HepG2 (cell line): ENCODE measurements around the gene MYADML2. TPM values are rescaled to one million over a fixed set of nuclear protein-coding genes. Genes with fewer than 3 reads are reported as not detected.

Experiments used
- ATAC-seq: fragments of 200-7000 bp; cut with Tn5 transposase; 3 replicates; pipeline ENCODE4 v1.9.1; 2020; ENCODE audit warnings: mild to moderate bottlenecking, moderate library complexity
- BruUV-seq: library from RNA; stranded (reverse); fragments of 400-500 nt; replicated peaks from 2 replicates; lab custom pipeline; 2021; lab: Mats Ljungman, UMichigan
- CTCF ChIA-PET: fragments of 300-600 bp; formaldehyde crosslinking; extraction: SDS; loops from one replicate; lab custom pipeline; 2021; ENCODE audit warnings: low total read pairs, inconsistent platforms, low intra/inter-chr PET ratio; lab: Yijun Ruan, JAX
- POLR2A ChIA-PET: fragments of 350-600 bp; sonication (Branson Sonifier 250); formaldehyde crosslinking; loops from one replicate; lab custom pipeline; 2020; ENCODE audit warnings: antibody characterized with exemption, inconsistent platforms; lab: Yijun Ruan, JAX
- DNase-seq: peaks from one replicate; pipeline ENCODE4 v3.0.0-alpha.2; 2015; ENCODE audit warnings: low spot score
- FAIRE-seq: peaks from 3 replicates; lab custom pipeline; 2011; peaks lifted over from hg19 to GRCh38; lab: Jason Lieb, UNC
- H2AFZ ChIP-seq: one replicate; pipeline ENCODE4 v1.6.1; 2011; ENCODE audit warnings: low read length, inconsistent platforms
- H3K27ac ChIP-seq: fragments of 300-600 bp; 3 replicates; pipeline ENCODE4 v1.8.0; 2011; ENCODE audit warnings: mixed run types, mild to moderate bottlenecking, mixed read lengths, low read length, inconsistent platforms; ENCODE audit not compliant: insufficient read depth; ENCODE audit errors: extremely low read length
- H3K27me3 ChIP-seq, 2 experiments: fragments of 200-600 bp in 1 of 2; 2 replicates in 1 of 2; 3 replicates in 1 of 2; pipeline versions ENCODE4 v1.6.0 to v1.8.0; 2011; ENCODE audit warnings: low read length in 2 of 2, mild to moderate bottlenecking in 2 of 2, moderate library complexity in 2 of 2, inconsistent platforms in 1 of 2; ENCODE audit not compliant: insufficient read depth in 2 of 2, control insufficient read depth in 1 of 2
- H3K36me3 ChIP-seq, 2 experiments: fragments of 200-600 bp in 1 of 2; replicated peaks in 1 of 2; 2 replicates in 1 of 2; 3 replicates in 1 of 2; pipeline versions ENCODE4 v1.5.1 to v1.8.0; 2011; ENCODE audit warnings: low read length in 2 of 2, inconsistent platforms in 1 of 2; ENCODE audit not compliant: insufficient read depth in 2 of 2, control insufficient read depth in 1 of 2
- H3K4me1 ChIP-seq: 2 replicates; pipeline ENCODE4 v1.5.1; 2012; ENCODE audit warnings: low read length, inconsistent platforms; ENCODE audit not compliant: insufficient read depth
- H3K4me2 ChIP-seq: 2 replicates; pipeline ENCODE4 v1.6.0; 2011; ENCODE audit warnings: low read depth, low read length, inconsistent platforms
- H3K4me3 ChIP-seq, 3 experiments: fragments of 200-600 bp in 1 of 3; sonication (generic), shearing (Covaris generic) in 1 of 3; replicated peaks in 1 of 3; 2 replicates each; pipeline ENCODE4 v1.5.1; 2011 to 2016; ENCODE audit warnings: low read length in 3 of 3, inconsistent platforms in 2 of 3, low read depth in 2 of 3, mild to moderate bottlenecking in 2 of 3, control low read depth in 1 of 3, mixed read lengths in 1 of 3; ENCODE audit not compliant: insufficient read depth in 1 of 3
- H3K79me2 ChIP-seq: one replicate; pipeline ENCODE4 v1.6.1; 2011; ENCODE audit warnings: low read length, inconsistent platforms; ENCODE audit not compliant: insufficient read depth
- H3K9ac ChIP-seq: 2 replicates; pipeline ENCODE4 v1.6.0; 2011; ENCODE audit warnings: mild to moderate bottlenecking, low read depth, low read length, inconsistent platforms; ENCODE audit not compliant: insufficient read depth
- H3K9me3 ChIP-seq: 2 replicates; pipeline ENCODE4 v1.5.1; 2012; ENCODE audit warnings: mild to moderate bottlenecking, low read length
- H4K20me1 ChIP-seq: 2 replicates; pipeline ENCODE4 v1.6.0; 2011; ENCODE audit warnings: inconsistent platforms, mild to moderate bottlenecking, low read length, moderate library complexity; ENCODE audit not compliant: insufficient read depth
- EED ChIP-seq: sonication (generic); formaldehyde crosslinking; IDR thresholded peaks from 2 replicates; pipeline ENCODE4 v1.5.0; 2020; ENCODE audit warnings: mild to moderate bottlenecking, missing genetic modification reagents
- GABPB1 ChIP-seq: IDR thresholded peaks from 2 replicates; pipeline ENCODE4 v1.6.1; 2016; ENCODE audit warnings: mild to moderate bottlenecking, missing genetic modification reagents, moderate library complexity, missing compliant biosample characterization
- HBP1 ChIP-seq: IDR thresholded peaks from 2 replicates; pipeline ENCODE4 v1.6.1; 2016; ENCODE audit warnings: low read depth, control low read depth
- PAWR ChIP-seq: sonication (generic); formaldehyde crosslinking; IDR thresholded peaks from 2 replicates; pipeline ENCODE4 v1.4.0; 2020; ENCODE audit warnings: missing genetic modification reagents, mild to moderate bottlenecking, borderline replicate concordance
- STAG1 ChIP-seq: sonication (generic); formaldehyde crosslinking; IDR thresholded peaks from 2 replicates; pipeline ENCODE4 v1.4.0; 2020; ENCODE audit warnings: missing genetic modification reagents
- TBX2 ChIP-seq: sonication (generic); formaldehyde crosslinking; IDR thresholded peaks from 2 replicates; pipeline ENCODE4 v1.5.0; 2020; ENCODE audit warnings: missing genetic modification reagents, mild to moderate bottlenecking, borderline replicate concordance
- ZFP36 ChIP-seq: fragments of 150-350 bp; IDR thresholded peaks from 2 replicates; pipeline ENCODE4 v1.6.1; 2018; ENCODE audit warnings: borderline replicate concordance, low read length, low read depth; ENCODE audit not compliant: partially characterized antibody
- ZNF629 ChIP-seq: sonication (generic); formaldehyde crosslinking; conservative IDR thresholded peaks from 2 replicates; pipeline ENCODE4 v1.5.0; 2020; ENCODE audit warnings: missing genetic modification reagents
- ZNF747 ChIP-seq: sonication (generic); formaldehyde crosslinking; IDR thresholded peaks from 2 replicates; pipeline ENCODE4 v1.8.1; 2023; ENCODE audit warnings: missing genetic modification reagents, mild to moderate bottlenecking, borderline replicate concordance
- WGBS: methylation state at CpG from one replicate; pipeline ENCODE4 v1.1.6; 2017; ENCODE audit warnings: low lambda C conversion rate; 5-methylcytosine and 5-hydroxymethylcytosine counted together
- in situ Hi-C: cut with HindIII; loops from 2 replicates; pipeline ENCODE4 v1.10.0; 2017; ENCODE audit warnings: low pct_unique_long_range_greater_than_20kb; ENCODE audit not compliant: extremely low pct_ligation_motif_present
- intact Hi-C: fragments of 100-400 bp; cut with micrococcal nuclease; formaldehyde crosslinking; loops from one replicate; pipeline ENCODE4 v1.10.0; 2022; ENCODE audit not compliant: unreplicated experiment
- polyA plus RNA-seq, 8 experiments: library from polyadenylated mRNA; depleted of rRNA in 3 of 8; stranded (reverse) in 7 of 8; unstranded in 1 of 8; fragments of >200 nt; fragmentation: Illumina TruSeq in 4 of 8; extraction: Trizol in 4 of 8; gene quantifications; 2 replicates each; pipeline versions ENCODE4 v1.2.1 to v1.2.3, GENCODE V29; 2011 to 2016; ENCODE audit warnings: low read depth in 4 of 8, missing spikeins in 1 of 8, mixed read lengths in 1 of 8; ENCODE audit not compliant: insufficient read depth in 1 of 8
- total RNA-seq, 5 experiments: library from RNA; depleted of rRNA; stranded (reverse); fragments of >200 nt; fragmentation: Illumina TruSeq; extraction: Trizol; gene quantifications; 2 replicates each; pipeline ENCODE4 v1.2.3, GENCODE V29; 2016; ENCODE audit warnings: low read depth in 1 of 5
- TF ChIP-seq, protein P1 (sequence below): sonication (generic); formaldehyde crosslinking; IDR thresholded peaks from 2 replicates; pipeline ENCODE4 v1.4.0; 2020; ENCODE audit warnings: mild to moderate bottlenecking, missing genetic modification reagents
- TF ChIP-seq, protein P2 (sequence below): sonication (generic); formaldehyde crosslinking; IDR thresholded peaks from 2 replicates; pipeline ENCODE4 v1.5.0; 2020; ENCODE audit warnings: mild to moderate bottlenecking, missing genetic modification reagents, moderate library complexity

The MYADML2 gene
- total and polyA plus RNA-seq, 2 of the 13 experiments (the other 11 are each of a cell fraction or from before 2014, with no cell fraction given), result not detected

DNA sequence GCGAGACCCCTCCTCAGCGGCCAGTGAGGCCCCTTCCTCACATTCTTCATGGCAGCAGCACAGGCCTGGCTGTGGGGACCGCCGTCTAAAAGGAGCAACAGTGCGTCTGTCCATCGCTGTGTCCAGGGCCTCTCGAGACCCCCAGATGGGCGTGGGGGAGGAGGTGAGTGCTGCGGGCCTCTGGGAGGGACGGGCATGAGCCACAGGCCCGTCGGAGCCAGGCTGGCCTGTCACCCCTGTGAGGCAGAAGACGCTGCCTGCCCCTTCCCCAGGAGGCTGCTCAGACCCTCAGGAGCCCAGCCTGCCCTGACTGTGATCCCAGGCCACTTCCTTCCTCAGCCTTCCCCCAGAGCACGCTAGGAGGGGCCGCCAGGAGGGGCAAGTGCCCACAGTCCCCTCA, 7.8 kb downstream of the MYADML2 start:
- Histone ChIP-seq H3K4me3 (no peak overlapping the region; a peak in 1 of 6 replicates), H3K4me2 (peak overlapping the region; percentile 0; the same call in 1 of the 2 replicates), H4K20me1 (no peaks in the 10 kb centered on the region; the same call in 1 of the 2 replicates), H3K27me3 (peaks cover 16 to 33% of the 10 kb centered on the region in 2 experiments; a peak in 4 of 5 replicates), H3K36me3 (peaks cover 7 to 17% of the 10 kb centered on the region in 2 experiments; a peak in 4 of 5 replicates), H3K27ac (no peak overlapping the region), H2AFZ (no peak overlapping the region), H3K9ac (no peak overlapping the region)
- intact Hi-C loops, result no loop called here
- no peak for DNase-seq
- TF ChIP-seq STAG1 (CRISPR knock-in tag), result peak; percentile 19; the same call in 1 of the 2 replicates
- TF ChIP-seq HBP1 (CRISPR knock-in tag), result no peak
- no peak for TF ChIP-seq PAWR (CRISPR knock-in tag)
- peak; percentile 8; the same call in 1 of the 2 replicates for TF ChIP-seq GABPB1
- TF ChIP-seq, protein P1, sequence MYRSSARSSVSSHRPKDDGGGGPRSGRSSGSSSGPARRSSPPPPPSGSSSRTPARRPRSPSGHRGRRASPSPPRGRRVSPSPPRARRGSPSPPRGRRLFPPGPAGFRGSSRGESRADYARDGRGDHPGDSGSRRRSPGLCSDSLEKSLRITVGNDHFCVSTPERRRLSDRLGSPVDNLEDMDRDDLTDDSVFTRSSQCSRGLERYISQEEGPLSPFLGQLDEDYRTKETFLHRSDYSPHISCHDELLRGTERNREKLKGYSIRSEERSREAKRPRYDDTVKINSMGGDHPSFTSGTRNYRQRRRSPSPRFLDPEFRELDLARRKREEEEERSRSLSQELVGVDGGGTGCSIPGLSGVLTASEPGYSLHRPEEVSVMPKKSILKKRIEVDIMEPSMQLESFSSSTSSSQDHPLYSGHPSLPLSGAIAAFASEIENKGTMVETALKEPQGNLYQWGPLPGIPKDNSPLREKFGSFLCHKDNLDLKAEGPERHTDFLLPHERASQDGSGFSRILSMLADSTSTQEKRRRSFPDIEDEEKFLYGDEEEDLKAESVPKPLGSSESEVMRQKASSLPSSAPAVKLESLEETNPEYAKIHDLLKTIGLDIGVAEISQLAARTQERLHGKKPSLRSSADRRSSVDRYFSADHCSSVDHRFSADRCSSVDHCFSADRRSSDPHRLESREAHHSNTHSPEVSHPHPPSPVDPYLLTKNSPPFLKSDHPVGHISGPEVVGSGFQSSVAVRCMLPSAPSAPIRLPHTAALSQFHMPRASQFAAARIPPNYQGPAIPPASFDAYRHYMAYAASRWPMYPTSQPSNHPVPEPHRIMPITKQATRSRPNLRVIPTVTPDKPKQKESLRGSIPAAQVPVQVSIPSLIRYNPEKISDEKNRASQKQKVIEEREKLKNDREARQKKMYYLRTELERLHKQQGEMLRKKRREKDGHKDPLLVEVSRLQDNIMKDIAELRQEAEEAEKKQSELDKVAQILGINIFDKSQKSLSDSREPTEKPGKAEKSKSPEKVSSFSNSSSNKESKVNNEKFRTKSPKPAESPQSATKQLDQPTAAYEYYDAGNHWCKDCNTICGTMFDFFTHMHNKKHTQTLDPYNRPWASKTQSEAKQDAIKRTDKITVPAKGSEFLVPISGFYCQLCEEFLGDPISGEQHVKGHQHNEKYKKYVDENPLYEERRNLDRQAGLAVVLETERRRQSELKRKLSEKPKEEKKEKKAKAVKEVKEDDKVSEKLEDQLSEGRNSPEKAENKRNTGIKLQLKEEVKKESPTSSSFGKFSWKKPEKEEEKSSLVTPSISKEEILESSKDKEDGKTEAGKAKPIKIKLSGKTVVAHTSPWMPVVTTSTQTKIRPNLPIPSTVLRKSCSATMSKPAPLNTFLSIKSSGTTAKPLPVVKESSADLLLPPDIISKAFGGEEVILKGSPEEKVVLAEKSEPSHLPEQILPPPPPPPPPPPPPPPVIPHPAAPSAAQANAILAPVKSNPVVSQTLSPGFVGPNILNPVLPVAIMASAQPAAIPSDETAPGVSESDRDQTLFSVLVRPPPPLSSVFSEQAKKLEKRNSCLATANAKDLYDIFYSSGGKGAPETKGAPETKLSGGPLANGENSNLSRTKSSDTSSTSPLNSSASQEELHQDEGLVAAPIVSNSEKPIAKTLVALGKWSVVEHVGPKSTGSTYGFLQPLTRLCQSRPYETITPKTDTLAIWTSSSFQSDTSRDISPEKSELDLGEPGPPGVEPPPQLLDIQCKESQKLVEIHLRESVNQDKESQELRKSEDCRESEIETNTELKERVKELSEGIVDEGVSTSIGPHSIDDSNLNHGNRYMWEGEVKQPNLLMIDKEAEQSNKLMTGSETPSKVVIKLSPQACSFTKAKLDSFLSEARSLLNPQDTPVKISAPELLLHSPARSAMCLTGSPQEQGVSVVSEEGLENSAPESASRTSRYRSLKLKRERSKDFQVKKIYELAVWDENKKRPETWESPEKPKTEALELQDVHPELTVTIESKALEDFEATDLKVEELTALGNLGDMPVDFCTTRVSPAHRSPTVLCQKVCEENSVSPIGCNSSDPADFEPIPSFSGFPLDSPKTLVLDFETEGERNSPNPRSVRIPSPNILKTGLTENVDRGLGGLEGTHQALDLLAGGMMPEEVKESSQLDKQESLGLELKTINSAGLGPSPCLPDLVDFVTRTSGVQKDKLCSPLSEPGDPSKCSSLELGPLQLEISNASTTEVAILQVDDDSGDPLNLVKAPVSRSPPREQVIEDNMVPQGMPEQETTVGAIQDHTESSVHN (CRISPR knock-in tag), result no peak
- TF ChIP-seq TBX2 (CRISPR knock-in tag), result no peak
- no peak for TF ChIP-seq ZNF629 (CRISPR knock-in tag)
- 0 out of 2 replicates have a peak, but pooled peaks have one; percentile 38 for TF ChIP-seq EED
- no peak for TF ChIP-seq ZFP36
- TF ChIP-seq, protein P2, sequence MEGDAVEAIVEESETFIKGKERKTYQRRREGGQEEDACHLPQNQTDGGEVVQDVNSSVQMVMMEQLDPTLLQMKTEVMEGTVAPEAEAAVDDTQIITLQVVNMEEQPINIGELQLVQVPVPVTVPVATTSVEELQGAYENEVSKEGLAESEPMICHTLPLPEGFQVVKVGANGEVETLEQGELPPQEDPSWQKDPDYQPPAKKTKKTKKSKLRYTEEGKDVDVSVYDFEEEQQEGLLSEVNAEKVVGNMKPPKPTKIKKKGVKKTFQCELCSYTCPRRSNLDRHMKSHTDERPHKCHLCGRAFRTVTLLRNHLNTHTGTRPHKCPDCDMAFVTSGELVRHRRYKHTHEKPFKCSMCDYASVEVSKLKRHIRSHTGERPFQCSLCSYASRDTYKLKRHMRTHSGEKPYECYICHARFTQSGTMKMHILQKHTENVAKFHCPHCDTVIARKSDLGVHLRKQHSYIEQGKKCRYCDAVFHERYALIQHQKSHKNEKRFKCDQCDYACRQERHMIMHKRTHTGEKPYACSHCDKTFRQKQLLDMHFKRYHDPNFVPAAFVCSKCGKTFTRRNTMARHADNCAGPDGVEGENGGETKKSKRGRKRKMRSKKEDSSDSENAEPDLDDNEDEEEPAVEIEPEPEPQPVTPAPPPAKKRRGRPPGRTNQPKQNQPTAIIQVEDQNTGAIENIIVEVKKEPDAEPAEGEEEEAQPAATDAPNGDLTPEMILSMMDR (CRISPR knock-in tag), result peak; percentile 18; the same call in 1 of the 2 replicates
- no peak for TF ChIP-seq ZNF747 (CRISPR knock-in tag)
- TF ChIP-seq, all 625 proteins: peak for 4
- H3K9me3 ChIP-seq, result no peaks in the 10 kb centered on the region
- ChIA-PET CTCF (no interaction called here), POLR2A (interaction anchor here (0.8 to 7.9 kb wide), 4 partner anchors 13 to 64 kb away, joined by 3 to 71 read pairs (median 30); partner anchors contain the start of gene MAFG)
- H3K4me1 ChIP-seq, result peaks cover 74% of the 10 kb centered on the region
- in situ Hi-C loops, result no loop called here
- peak; percentile 8; the same call in 2 of the 3 replicates for ATAC-seq
- 77% methylated on average over 6 of the region's 15 CpGs for WGBS
- BruUV-seq, result no TSS peak
- no peak for FAIRE-seq
- peaks cover 19% of the 10 kb centered on the region for H3K79me2 ChIP-seq
